HG02943 (cell line): Measurements from ENCODE around the gene ATP5PO.
"Not testable (repeated sequence)": the region's sequence is repeated elsewhere in the genome, so short reads cannot be mapped to it uniquely, and the experiment has no call there.

ENCODE experiments used
- ATAC-seq: cut with Tn5 transposase; IDR thresholded peaks from one replicate; pipeline ENCODE4 v1.9.1; 2021; ENCODE audit warnings: mild to moderate bottlenecking, low read depth, moderate library complexity; ENCODE audit not compliant: unreplicated experiment

The ATP5PO gene

GRCh38 chr21:33942426-33942825 is 26.8 kb upstream of the ATP5PO start:
- ATAC-seq = no peak

DNA sequence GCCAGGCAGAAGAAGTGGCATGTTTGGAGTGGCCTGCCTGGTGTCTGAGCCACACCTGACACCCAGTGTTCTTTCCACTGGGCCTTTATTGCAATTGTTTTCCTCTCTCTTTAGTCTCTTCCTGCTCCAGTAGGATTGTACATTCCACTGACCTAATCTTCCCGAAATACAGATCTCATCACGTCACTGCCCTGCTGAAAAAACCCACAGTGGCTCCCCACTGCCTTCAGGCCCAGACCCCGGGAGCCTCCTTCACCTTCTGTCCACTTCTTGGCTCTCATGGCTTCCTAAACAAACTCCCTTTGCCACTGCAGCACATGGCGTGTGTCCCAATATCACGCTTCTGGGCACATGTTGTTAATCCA is 25.3 kb upstream of the ATP5PO start:
- no peak for ATAC-seq

GRCh38 chr21:33940164-33940880 is 24.7 kb upstream of the ATP5PO start:
- no peak for ATAC-seq

- ATAC-seq = no peak
These were observed 23.6 kb upstream of the ATP5PO start for GRCh38 chr21:33939226-33939625.

DNA sequence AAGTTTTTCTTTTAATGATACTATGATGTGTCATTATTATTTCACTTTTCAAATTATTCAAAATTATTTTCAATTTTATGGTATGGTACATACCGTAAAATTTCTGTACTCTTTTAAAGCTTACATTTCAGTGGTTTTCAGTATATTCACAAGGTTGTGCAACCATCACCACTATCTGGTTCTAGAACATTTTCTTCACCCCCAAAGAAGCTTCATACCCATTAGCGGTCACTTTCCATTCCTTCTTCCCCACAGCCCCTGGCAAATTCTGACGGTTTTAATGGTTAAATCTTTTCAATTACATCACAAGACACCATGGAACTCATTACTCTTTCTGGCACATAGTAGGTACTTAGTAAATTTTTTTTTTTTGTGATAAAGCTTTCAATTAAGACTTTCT is 22.8 kb upstream of the ATP5PO start:
- no peak for ATAC-seq

- no peak for ATAC-seq
These were observed 22.3 kb upstream of the ATP5PO start for GRCh38 chr21:33937931-33938339.

DNA sequence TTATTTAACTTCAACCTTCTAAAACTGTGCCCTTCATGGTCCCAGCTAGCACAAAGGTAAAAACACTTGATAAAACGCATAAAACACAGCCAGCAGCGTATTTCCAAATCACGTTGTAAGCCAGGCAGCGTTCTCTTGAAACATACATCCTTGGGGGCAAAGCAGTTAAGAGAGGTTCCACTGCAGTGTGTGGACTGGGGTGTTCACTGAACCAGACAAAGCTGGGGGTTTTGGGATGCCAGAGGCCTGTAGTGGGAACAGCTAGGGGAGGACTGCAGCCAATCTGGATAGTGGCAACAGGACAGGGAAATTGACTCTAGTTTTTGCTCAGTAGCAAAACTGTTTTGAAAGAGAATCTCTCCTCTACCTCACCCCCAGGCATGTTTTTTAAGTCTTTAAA is 21.5 kb upstream of the ATP5PO start:
- ATAC-seq = no peak

- ATAC-seq = no peak
These were observed 20.9 kb upstream of the ATP5PO start for GRCh38 chr21:33936301-33937038.

GRCh38 chr21:33932731-33933130 is 17.1 kb upstream of the ATP5PO start:
- ATAC-seq = no peak

- ATAC-seq = no peak
These were observed 16.3 kb upstream of the ATP5PO start for GRCh38 chr21:33931799-33932390.

DNA sequence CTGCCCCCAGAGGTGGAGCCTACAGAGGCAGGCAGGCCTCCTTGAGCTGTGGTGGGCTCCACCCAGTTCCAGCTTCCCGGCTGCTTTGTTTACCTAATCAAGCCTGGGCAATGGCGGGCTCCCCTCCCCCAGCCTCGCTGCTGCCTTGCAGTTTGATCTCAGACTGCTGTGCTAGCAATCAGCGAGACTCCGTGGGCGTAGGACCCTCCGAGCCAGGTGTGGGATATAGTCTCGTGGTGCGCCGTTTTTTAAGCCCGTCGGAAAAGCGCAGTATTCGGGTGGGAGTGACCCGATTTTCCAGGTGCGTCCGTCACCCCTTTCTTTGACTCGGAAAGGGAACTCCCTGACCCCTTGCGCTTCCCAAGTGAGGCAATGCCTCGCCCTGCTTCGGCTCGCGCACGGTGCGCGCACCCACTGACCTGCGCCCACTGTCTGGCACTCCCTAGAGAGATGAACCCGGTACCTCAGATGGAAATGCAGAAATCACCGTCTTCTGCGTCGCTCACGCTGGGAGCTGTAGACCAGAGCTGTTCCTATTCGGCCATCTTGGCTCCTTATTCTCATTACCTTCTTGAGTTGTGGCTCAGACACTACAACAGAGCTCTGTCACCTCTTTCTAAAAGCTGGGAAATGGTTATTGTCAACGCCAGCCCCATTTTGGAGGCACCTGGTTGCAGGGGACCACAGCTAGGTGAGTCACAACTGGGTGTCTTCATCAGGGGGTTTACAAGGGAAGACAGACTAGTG is 15.6 kb upstream of the ATP5PO start:
- not testable (repeated sequence) for ATAC-seq

- not testable (repeated sequence) for ATAC-seq
These were observed 10.6 kb upstream of the ATP5PO start for GRCh38 chr21:33926248-33926647.

- no peak for ATAC-seq
These were observed 9.1 kb upstream of the ATP5PO start for GRCh38 chr21:33924766-33925100.

GRCh38 chr21:33924079-33924765 is 8.6 kb upstream of the ATP5PO start:
- no peak for ATAC-seq

GRCh38 chr21:33917421-33917820 is 1.8 kb upstream of the ATP5PO start:
- no peak for ATAC-seq

DNA sequence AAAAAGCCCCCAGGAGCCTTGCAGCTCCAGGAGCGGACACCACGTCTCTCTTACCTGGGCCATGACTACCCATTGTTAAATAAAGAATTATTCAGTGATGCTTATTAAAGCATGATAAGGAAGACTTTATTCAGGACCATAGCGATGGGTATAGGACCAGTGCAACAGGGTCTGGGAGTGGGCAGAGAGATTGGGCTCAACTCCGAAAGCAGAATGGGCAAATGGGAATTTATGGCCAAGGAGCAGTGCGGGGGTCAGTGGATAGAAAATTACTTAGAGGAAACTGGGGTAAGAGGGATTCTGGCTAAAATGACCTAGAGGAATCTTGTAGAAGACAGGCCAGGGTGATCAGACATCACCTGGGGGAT is 580 bp upstream of the ATP5PO start:
- no peak for ATAC-seq

DNA sequence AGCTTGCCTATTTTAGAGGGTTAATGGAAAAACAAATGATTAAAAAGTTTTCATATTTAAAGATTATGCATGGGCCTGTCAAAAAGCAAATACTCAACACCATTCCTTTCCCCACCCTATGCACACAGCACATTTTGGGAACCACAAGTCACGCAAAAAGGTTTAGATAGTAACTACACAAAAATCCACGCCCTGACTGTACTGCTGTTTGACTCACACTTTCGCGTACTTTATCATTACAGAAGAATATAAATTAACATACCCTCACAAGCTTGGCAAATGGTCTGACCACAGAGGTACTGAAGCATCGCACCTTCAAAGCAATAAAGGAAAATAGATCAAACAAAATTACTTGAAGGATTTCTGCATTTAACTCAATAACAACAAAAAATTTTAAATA is 1.4 kb downstream of the ATP5PO start:
- ATAC-seq = no peak

DNA sequence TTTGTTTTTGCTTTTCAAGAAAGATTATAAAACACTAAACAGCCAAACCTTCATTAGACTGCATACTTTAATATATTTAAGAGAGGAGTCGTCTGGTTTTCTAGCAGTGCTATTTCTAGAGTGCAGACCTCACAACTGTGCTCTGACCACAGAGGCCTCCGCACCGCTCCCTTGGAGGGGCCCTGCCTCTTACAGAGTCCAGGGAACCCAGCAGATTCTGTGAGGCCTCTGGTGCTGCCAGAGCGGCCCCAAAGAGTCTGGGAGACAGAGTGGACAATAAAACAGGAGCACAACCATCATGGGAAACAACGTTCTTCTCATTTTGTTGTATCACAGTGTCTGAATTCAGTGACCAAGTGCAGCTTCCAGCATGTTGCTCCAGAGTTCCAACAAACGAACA is 5.8 kb downstream of the ATP5PO start:
- ATAC-seq = no peak

DNA sequence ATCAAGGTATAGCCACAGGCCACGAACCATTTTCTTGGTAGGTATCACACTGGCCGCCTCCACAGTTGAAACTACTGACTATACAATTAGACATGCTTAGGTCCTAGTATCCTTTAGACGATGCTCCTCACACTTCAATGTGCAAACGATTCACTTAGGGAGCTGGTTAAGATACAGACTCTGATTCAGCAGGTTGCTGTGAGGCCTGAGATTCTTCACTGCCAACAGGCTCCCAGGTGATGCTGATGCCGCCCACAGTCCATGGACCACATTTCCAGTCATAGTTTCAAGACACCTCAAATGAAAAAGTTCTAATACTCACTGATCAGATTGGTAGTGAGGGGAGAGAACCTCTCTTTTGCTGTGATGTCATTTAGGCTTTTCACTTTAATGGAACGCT is 6.8 kb downstream of the ATP5PO start:
- no peak for ATAC-seq

DNA sequence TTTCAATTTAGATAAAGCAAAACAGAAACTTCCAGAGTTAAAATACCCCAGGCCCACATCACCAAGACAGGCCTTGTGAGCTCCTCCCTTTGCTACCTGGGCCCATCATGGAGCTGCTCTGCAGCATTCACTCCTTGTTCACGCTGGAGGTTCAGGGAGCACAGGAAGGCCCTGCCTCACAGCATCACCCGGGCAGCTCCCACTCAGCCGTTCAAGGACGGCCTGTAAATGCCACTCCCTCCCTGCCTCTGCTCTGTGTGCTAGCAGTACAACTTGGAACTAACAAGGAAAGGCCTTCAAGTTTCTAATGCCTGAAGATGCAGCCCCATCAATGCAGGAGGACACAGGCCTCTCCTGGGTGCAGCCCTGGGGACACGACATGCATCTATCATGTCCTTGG is 11.6 kb downstream of the ATP5PO start:
- no peak for ATAC-seq

DNA sequence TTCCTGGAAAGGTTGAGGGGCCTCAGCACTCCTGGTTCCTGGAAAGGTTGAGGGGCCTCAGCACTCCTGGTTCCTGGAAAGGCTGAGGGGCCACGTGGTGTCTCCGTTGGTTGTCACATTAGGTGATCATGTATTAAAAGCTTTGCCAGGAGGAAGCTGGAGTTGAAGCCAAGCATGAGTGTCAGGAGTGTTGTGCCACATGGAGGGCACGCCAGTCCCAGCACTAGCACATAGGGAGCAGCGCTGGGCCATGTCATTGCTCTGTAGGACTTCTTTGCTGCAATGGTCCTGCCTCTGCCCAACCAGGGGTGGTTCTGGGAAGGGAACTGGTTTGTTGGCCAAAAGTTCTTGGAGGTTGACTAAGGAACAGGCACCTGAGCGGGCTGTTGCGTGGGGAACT is 13.3 kb downstream of the ATP5PO start:
- no peak for ATAC-seq
